Mesenchymal stem cell (in vitro differentiated cells and primary cell): ENCODE data around the gene APP.
A peak's percentile ranks its signal among the peaks of the same experiment; 100 is the strongest.

ENCODE experiments used
- DNase-seq: peaks from one replicate; pipeline ENCODE4 v3.0.0-alpha.2; 2013
- H2AFZ ChIP-seq: one replicate; pipeline ENCODE4 v1.6.1; 2013; ENCODE audit warnings: low read depth, mild to moderate bottlenecking, control low read depth, inconsistent platforms, low read length, moderate library complexity
- H2AK5ac ChIP-seq: 2 replicates; pipeline ENCODE4 v1.6.1; 2013; ENCODE audit warnings: low read length, moderate library complexity, mild to moderate bottlenecking, inconsistent platforms; ENCODE audit not compliant: severe bottlenecking
- H2BK120ac ChIP-seq: one replicate; pipeline ENCODE4 v1.6.1; 2013; ENCODE audit warnings: low read depth, mild to moderate bottlenecking, inconsistent platforms, low read length, moderate library complexity
- H2BK12ac ChIP-seq, 2 experiments: one replicate each; pipeline ENCODE4 v1.6.1; 2013; ENCODE audit warnings: inconsistent platforms in 2 of 2, low read length in 2 of 2, mild to moderate bottlenecking in 2 of 2, moderate library complexity in 2 of 2, control low read depth in 1 of 2
- H2BK15ac ChIP-seq: one replicate; pipeline ENCODE4 v1.6.1; 2013; ENCODE audit warnings: mild to moderate bottlenecking, low read depth, inconsistent platforms; ENCODE audit not compliant: poor library complexity, severe bottlenecking
- H2BK5ac ChIP-seq: 2 replicates; pipeline ENCODE4 v1.6.1; 2013; ENCODE audit warnings: low read depth, mild to moderate bottlenecking, low read length, control low read depth, inconsistent platforms; ENCODE audit not compliant: poor library complexity, severe bottlenecking
- H3K14ac ChIP-seq, 2 experiments: one replicate each; pipeline ENCODE4 v1.6.1; 2013; ENCODE audit warnings: inconsistent platforms in 2 of 2, low read length in 2 of 2, control low read depth in 1 of 2, mild to moderate bottlenecking in 1 of 2, moderate library complexity in 1 of 2
- H3K18ac ChIP-seq, 2 experiments: one replicate each; pipeline ENCODE4 v1.6.1; 2013; ENCODE audit warnings: inconsistent platforms in 2 of 2, low read length in 2 of 2, control low read depth in 1 of 2, low read depth in 1 of 2, mild to moderate bottlenecking in 1 of 2
- H3K23ac ChIP-seq, 2 experiments: one replicate each; pipeline ENCODE4 v1.6.1; 2013; ENCODE audit warnings: inconsistent platforms in 2 of 2, low read length in 2 of 2, mild to moderate bottlenecking in 2 of 2, moderate library complexity in 2 of 2, control low read depth in 1 of 2
- H3K27ac ChIP-seq: 2 replicates; pipeline ENCODE4 v1.5.1; 2013; ENCODE audit warnings: mild to moderate bottlenecking, moderate library complexity, low read length, control low read depth, inconsistent platforms; ENCODE audit not compliant: poor library complexity, severe bottlenecking
- H3K27me3 ChIP-seq, 2 experiments: 2 replicates each; pipeline versions ENCODE4 v1.6.1 to v1.7.0; 2013; ENCODE audit warnings: low read length in 2 of 2, mild to moderate bottlenecking in 2 of 2, moderate library complexity in 2 of 2, control low read depth in 1 of 2, inconsistent platforms in 1 of 2; ENCODE audit not compliant: control insufficient read depth in 1 of 2, insufficient read depth in 1 of 2
- H3K36me3 ChIP-seq, 2 experiments: 2 replicates each; pipeline versions ENCODE4 v1.6.1 to v1.7.0; 2013; ENCODE audit warnings: low read length in 2 of 2, control low read depth in 1 of 2, inconsistent platforms in 1 of 2, low read depth in 1 of 2, mild to moderate bottlenecking in 1 of 2; ENCODE audit not compliant: insufficient read depth in 2 of 2, control insufficient read depth in 1 of 2
- H3K4ac ChIP-seq, 2 experiments: one replicate each; pipeline ENCODE4 v1.6.1; 2013; ENCODE audit warnings: inconsistent platforms in 2 of 2, low read length in 2 of 2, mild to moderate bottlenecking in 2 of 2, moderate library complexity in 2 of 2, control low read depth in 1 of 2, low read depth in 1 of 2
- H3K4me1 ChIP-seq: 2 replicates; pipeline ENCODE4 v1.6.1; 2013; ENCODE audit warnings: low read depth, low read length, control low read depth; ENCODE audit not compliant: control insufficient read depth, insufficient read depth
- H3K4me2 ChIP-seq: 2 replicates; pipeline ENCODE4 v1.6.1; 2013; ENCODE audit warnings: low read length, mild to moderate bottlenecking, inconsistent platforms; ENCODE audit not compliant: poor library complexity, severe bottlenecking
- H3K4me3 ChIP-seq, 2 experiments: 2 replicates each; pipeline versions ENCODE4 v1.5.1 to v1.7.0; 2013; ENCODE audit warnings: low read length in 2 of 2, mild to moderate bottlenecking in 2 of 2, control low read depth in 1 of 2, low read depth in 1 of 2; ENCODE audit not compliant: insufficient read depth in 1 of 2
- H3K79me1 ChIP-seq: replicated peaks from 2 replicates; pipeline ENCODE4 v1.6.1; 2013; ENCODE audit warnings: mild to moderate bottlenecking, control low read depth, low read length, inconsistent platforms; ENCODE audit not compliant: poor library complexity, severe bottlenecking
- H3K9ac ChIP-seq: 2 replicates; pipeline ENCODE4 v1.7.0; 2013; ENCODE audit warnings: mild to moderate bottlenecking, low read length, moderate library complexity
- H3K9me3 ChIP-seq: 2 replicates; pipeline ENCODE4 v1.7.0; 2013; ENCODE audit warnings: mild to moderate bottlenecking, low read length; ENCODE audit not compliant: control insufficient read depth
- H4K8ac ChIP-seq: one replicate; pipeline ENCODE4 v1.6.1; 2013; ENCODE audit warnings: inconsistent platforms, mild to moderate bottlenecking, low read length, moderate library complexity
- H4K91ac ChIP-seq: one replicate; pipeline ENCODE4 v1.6.1; 2013; ENCODE audit warnings: mild to moderate bottlenecking, low read length, inconsistent platforms
- WGBS: methylation state at CpG from one replicate; pipeline ENCODE4 v1.1.7; 2013; ENCODE audit warnings: mixed read lengths; 5-methylcytosine and 5-hydroxymethylcytosine counted together

APP gene

DNA sequence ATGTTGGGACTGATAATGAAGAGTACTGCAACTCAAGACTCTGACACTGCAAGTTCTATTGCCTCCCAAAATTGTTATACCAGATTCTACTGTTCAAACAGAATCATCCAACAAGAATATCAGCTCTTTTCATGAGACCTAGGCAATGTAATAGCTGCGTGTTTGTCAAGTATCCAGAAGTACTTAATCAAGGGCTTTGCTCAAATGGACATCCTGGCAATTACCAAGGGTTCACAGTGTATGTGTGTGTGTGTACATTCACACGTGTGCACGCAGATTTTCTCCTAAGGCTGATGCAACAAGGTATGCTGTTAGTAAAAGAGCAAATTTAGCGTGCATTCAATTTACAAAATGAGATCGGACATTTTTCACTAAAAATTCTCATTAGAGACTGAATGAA lies 261.2 kb downstream of the APP start:
- 97% methylated on average over 5 of the region's 5 CpGs for WGBS
- Histone ChIP-seq H3K36me3 (peaks cover 14 to 57% of the 10 kb centered on the region in 2 experiments), H3K4me3 (no peak overlapping the region)

DNA sequence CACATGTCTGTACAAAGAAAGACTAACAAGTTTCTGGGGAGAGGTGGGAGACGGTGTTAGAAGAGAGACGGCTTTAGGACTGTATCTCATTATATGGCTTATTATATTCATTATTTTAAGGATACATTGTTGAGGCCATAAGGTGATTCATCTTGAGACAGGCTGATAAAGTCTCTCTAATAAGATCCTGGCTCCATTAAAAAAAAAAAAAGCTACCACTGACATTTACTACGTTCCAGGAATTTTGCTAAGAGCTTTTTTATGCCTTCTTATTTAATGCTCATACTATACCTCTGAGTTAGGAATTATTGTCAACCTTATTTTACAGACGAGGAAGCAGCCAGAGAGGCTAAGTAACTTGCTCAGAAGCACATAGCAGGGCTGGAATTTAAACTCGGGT lies 262.1 kb downstream of the APP start:
- H3K27me3 ChIP-seq: no peaks in the 10 kb centered on the region
- no peak overlapping the region for H3K4ac ChIP-seq
- H4K91ac ChIP-seq: no peak overlapping the region
- H2BK12ac ChIP-seq: no peak overlapping the region
- H3K4me2 ChIP-seq: no peak overlapping the region
- peaks cover 17 to 61% of the 10 kb centered on the region in 2 experiments for H3K36me3 ChIP-seq
- no peak overlapping the region for H2AFZ ChIP-seq
- H3K14ac ChIP-seq: no peak overlapping the region
- H3K4me3 ChIP-seq: no peak overlapping the region
- no peak overlapping the region for H2BK5ac ChIP-seq
- no peak overlapping the region for H2BK120ac ChIP-seq
- no peak for DNase-seq
- WGBS: 94% methylated on average over 2 of the region's 5 CpGs
- no peak overlapping the region for H2BK15ac ChIP-seq
- H3K18ac ChIP-seq: no peak overlapping the region
- H4K8ac ChIP-seq: no peak overlapping the region
- no peak overlapping the region for H3K27ac ChIP-seq
- H2AK5ac ChIP-seq: no peak overlapping the region
- H3K9me3 ChIP-seq: no peaks in the 10 kb centered on the region
- H3K9ac ChIP-seq: peak overlapping the region; percentile 52
- H3K79me1 ChIP-seq: peaks cover 21% of the 10 kb centered on the region
- H3K4me1 ChIP-seq: no peaks in the 10 kb centered on the region
- H3K23ac ChIP-seq: no peak overlapping the region

More for the DNA sequence above, 261.2 kb downstream of the APP start:
- no peak overlapping the region for H3K27ac ChIP-seq
- no peak overlapping the region for H3K23ac ChIP-seq
- H3K4me1 ChIP-seq: no peaks in the 10 kb centered on the region
- no peak overlapping the region for H4K91ac ChIP-seq
- no peaks in the 10 kb centered on the region for H3K27me3 ChIP-seq
- no peak overlapping the region for H2BK5ac ChIP-seq
- H2BK12ac ChIP-seq: no peak overlapping the region
- DNase-seq: no peak
- H2AK5ac ChIP-seq: no peak overlapping the region
- H3K79me1 ChIP-seq: peaks cover 27% of the 10 kb centered on the region
- no peaks in the 10 kb centered on the region for H3K9me3 ChIP-seq
- H3K14ac ChIP-seq: no peak overlapping the region
- H3K4ac ChIP-seq: no peak overlapping the region
- no peak overlapping the region for H4K8ac ChIP-seq
- H2AFZ ChIP-seq: no peak overlapping the region
- no peak overlapping the region for H3K4me2 ChIP-seq
- no peak overlapping the region for H3K9ac ChIP-seq
- H2BK15ac ChIP-seq: no peak overlapping the region
- no peak overlapping the region for H2BK120ac ChIP-seq
- no peak overlapping the region for H3K18ac ChIP-seq

DNA sequence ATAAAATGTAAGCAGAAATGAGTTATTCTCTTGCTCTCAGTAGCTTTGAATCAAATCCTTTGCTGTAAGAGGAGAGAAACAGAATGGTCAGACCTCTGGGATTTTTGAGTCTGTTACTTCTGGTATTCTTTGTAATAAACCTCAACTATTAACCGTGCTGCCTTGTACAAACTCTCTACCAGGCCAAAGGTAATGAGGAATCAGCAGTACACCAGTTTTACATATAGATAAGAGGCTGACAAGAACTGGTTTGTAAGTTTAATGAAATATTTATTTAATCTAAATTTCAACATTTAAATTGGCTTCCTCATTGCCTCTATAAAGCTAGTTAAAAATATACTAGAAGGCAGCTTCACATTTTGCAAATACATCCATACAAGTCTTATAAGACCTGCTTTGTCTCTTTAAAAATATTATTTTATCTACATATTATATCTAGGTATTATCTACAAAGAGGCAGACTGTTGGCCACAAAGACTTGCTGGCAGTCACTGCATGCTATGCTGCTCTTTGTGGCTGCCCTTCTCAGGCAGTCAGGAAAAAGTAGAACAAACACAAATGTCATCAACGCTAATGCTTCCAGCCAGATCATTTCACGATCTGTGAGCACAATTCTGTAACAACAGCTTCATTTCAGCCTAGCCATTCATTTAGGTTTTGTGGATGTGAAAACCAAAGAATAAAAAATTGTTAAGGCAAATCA lies 262.8 kb downstream of the APP start:
- H3K9ac ChIP-seq: peak overlapping the region; percentile 52
- H2BK120ac ChIP-seq: no peak overlapping the region
- peaks cover 21% of the 10 kb centered on the region for H3K79me1 ChIP-seq
- no peak overlapping the region for H2BK12ac ChIP-seq
- H3K18ac ChIP-seq: no peak overlapping the region
- no peak for DNase-seq
- no peak overlapping the region for H3K27ac ChIP-seq
- no peaks in the 10 kb centered on the region for H3K4me1 ChIP-seq
- H3K4ac ChIP-seq: no peak overlapping the region
- H2BK5ac ChIP-seq: no peak overlapping the region
- no peak overlapping the region for H2AK5ac ChIP-seq
- H3K4me3 ChIP-seq: no peak overlapping the region
- H3K27me3 ChIP-seq: no peaks in the 10 kb centered on the region
- no peak overlapping the region for H2BK15ac ChIP-seq
- no CpG with 5 or more reads among the region's 3 CpGs for WGBS
- H3K36me3 ChIP-seq: peaks cover 17 to 66% of the 10 kb centered on the region in 2 experiments
- no peak overlapping the region for H3K4me2 ChIP-seq
- H4K91ac ChIP-seq: no peak overlapping the region
- no peaks in the 10 kb centered on the region for H3K9me3 ChIP-seq
- no peak overlapping the region for H3K14ac ChIP-seq
- no peak overlapping the region for H2AFZ ChIP-seq
- no peak overlapping the region for H3K23ac ChIP-seq
- H4K8ac ChIP-seq: no peak overlapping the region

DNA sequence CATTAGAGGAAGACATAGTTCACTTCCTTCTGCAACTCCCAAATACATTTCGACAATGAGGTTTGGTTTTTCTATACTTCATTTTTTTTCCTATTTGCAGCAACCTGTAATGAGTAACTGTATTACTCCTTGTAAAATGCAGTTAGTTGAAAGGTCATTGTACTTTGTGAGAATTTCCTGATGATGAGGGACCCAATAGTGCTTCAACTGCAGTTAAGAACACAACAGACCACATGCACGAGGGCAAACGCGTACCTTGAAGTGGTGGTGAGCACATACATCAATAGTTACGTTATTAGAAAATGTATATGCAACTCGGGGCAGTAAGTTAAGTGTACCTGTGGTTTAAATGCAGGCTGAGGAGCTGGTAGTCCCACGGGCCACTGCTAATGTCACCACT lies 264.0 kb downstream of the APP start:
- no peak overlapping the region for H3K4me2 ChIP-seq
- WGBS: 97% methylated on average over 6 of the region's 7 CpGs
- no peak overlapping the region for H3K4ac ChIP-seq
- no peak overlapping the region for H3K27ac ChIP-seq
- H4K8ac ChIP-seq: no peak overlapping the region
- no peak overlapping the region for H2AK5ac ChIP-seq
- H3K36me3 ChIP-seq: peaks cover 12 to 68% of the 10 kb centered on the region in 2 experiments
- H3K4me3 ChIP-seq: no peak overlapping the region
- no peak for DNase-seq
- H3K18ac ChIP-seq: no peak overlapping the region
- no peak overlapping the region for H3K9ac ChIP-seq
- no peaks in the 10 kb centered on the region for H3K9me3 ChIP-seq
- H2BK15ac ChIP-seq: no peak overlapping the region
- no peak overlapping the region for H3K14ac ChIP-seq
- H2BK120ac ChIP-seq: no peak overlapping the region
- H3K4me1 ChIP-seq: no peaks in the 10 kb centered on the region
- peak overlapping the region; percentile 80 for H4K91ac ChIP-seq
- H3K23ac ChIP-seq: no peak overlapping the region
- H2AFZ ChIP-seq: no peak overlapping the region
- no peak overlapping the region for H2BK12ac ChIP-seq
- H2BK5ac ChIP-seq: no peak overlapping the region
- H3K27me3 ChIP-seq: no peaks in the 10 kb centered on the region
- H3K79me1 ChIP-seq: peaks cover 14% of the 10 kb centered on the region
